ENCODE measurements around the gene RASD1.

The RASD1 gene

DNA sequence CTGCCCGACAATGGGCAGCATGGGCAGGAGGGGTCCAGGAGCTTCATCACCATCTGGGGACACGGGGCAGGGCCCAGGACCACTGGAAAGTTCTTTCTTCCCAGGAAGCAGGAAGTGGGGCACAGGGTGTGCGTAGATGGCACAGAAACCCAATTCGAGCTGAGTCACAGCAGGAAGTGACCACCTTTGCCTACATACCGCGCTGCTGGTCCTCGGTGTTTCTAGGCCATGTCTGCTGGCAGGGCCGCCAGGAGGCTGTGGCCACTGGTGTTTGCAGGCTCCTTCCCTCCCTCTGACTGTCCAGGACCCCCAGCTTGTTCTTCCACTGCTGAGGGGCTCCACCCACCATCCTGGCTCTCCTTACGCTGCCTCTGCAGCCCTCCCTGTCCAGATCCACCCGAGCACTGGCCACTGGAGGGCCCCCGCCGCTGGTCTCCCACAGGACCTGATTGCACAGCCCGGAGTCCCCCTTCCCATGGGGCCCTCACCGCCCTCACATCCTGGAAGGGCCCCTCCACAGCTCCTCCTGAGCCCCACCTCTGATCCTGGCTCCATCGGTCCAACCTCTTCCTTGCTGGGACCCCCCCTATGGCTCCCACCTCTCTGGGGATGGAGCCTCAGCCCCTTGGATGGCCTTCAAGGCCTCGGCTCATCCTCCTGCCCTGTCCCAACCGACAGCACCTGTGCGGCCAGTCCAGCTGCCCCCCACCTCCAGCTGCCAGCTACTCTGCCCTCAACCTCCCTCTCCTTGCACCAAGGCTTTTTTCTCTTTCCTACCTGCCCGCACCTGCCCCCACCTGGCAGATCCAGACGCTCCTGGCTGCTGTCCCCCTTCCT lies 14.5 kb upstream of the RASD1 start:
- no peak for DNase-seq (ENCODE audit: low read depth)

DNA sequence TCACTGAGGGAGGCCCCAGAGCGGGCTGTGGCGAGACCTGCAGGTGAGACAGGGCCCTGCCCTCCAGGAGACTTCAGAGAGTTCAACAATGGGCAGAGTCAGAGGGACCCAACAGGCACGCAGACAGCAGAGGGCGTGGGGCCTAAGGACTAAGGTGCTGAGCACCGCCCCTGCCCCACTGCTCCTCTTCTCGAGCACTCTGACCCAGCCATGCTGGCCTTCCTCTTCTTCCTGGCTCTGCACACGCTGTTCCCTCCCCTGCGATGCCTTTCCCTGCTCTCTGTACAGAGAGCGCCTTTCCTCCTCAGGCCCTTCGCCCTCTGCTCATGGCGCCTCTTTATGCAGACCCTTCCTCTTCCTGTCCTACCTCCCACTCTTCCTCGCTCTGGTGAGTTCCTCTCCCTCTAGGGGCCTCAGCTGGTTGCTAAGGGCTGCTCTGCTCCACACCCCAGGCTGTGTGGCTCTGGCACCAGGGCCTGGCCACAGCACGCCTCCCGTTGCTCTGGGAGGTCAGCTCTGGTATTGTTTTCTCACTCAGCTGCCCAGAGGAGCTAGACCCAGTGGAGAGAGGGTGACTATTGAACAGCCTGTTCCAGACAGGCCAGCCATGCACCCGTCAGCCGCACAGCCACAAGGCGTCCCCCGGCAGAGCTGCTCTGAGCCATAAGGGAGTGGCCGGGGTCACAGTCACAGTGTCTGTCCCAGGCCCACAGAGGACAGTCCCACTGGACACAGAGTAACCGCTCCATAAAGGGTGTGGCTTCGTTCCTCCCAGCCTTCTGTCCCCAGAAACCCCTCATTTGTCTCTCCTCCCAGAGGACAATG lies 13.6 kb upstream of the RASD1 start:
- no peak for DNase-seq (ENCODE audit: low read depth)

DNA sequence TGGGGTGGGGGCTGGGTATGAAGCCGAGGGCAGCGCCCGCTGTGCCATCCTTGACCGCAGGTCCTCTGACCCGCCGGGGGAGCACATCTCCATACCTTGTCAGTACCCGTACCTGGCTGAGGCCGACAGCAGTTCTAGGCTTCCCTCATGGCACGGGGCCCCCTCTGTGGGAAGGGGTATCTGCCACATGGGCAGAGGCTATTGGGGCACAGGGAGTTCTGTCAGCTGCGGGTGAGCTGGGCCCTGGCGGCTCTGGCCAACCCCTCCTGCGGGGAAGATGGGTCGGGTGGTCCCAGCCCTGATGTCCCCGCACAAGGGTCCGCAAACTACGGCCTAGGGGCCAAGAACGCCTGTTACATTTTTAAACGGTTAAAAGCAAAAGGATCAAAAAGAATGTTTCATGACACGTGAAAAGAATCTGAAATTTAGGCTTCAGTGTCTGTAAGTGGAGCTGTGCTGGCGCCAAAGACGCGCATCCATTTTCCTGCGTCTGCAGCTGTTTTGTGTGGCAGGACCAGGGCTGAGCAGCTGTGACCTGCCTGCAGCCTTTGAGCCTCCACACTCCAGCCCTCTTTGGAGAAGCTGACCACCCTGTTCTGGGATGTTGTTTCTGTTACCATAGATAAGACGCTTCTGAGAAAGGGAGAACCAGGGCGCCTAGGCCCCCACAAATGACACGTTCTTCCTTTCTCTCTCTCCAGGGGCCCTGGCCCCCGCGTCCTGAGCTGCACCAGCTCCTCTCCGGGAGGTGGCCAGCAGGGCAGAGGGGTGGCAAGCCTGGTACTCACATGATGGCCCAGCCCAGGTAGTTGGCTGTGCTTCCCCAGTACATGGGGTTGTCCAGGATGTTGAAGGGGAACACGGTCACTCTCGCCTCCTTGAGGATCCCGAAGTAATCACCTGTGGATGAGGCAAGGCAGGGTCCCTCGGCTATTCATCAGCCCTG lies 12.7 kb upstream of the RASD1 start:
- DNase-seq (ENCODE audit: low read depth) = no peak

DNA sequence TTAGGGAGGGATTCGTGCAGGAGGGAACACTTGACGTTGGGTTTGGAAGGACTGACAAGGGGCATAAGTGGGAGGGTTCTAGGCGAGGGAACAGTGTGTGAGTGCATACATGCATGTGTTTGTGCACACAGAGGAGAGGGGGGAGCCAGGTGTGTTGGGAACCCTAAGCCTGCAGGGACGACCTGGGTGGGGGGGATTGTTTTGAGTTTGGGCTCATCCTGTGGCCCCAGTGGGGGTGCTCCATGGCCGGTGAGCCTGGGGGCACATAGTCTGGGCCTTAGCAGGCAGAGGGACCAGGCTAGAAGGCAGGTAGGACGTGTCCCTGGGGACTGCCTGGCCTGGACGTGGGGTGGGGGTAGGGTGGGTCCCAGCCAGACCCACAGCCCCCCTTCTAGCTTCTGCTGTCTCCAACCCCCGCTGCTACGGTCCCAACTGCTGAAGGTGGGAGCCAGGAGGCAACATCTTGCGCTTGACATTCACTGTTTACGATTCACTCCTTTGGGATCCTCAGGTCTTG lies 11.9 kb upstream of the RASD1 start:
- DNase-seq (ENCODE audit: low read depth) = no peak

DNA sequence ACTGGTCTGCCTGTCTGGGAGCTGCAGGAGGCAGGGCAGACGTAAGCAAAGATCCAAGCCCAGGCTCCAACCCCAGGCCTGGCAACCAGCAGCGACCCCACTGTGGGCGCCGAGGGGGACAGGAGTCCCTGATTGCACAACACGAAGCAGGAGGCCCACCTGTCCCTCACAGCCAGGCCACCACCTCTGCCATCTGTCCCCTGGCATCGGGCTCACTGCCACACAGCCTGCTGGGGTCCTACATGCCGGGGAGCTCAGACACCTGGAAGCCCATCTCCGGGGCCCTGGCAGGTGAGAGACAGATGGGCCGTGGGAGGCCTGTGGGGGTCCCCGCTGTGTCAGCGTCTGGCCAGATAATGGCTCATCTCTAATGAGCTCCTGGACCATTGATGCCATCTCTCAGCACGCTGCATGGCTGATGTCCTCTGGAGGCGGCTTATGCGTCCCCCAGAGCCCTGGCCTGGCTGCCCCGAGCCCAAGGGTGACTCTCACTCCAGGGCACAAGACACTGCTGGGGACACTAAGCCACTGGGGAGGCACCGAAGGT lies 11.3 kb upstream of the RASD1 start:
- DNase-seq (ENCODE audit: low read depth) = no peak

DNA sequence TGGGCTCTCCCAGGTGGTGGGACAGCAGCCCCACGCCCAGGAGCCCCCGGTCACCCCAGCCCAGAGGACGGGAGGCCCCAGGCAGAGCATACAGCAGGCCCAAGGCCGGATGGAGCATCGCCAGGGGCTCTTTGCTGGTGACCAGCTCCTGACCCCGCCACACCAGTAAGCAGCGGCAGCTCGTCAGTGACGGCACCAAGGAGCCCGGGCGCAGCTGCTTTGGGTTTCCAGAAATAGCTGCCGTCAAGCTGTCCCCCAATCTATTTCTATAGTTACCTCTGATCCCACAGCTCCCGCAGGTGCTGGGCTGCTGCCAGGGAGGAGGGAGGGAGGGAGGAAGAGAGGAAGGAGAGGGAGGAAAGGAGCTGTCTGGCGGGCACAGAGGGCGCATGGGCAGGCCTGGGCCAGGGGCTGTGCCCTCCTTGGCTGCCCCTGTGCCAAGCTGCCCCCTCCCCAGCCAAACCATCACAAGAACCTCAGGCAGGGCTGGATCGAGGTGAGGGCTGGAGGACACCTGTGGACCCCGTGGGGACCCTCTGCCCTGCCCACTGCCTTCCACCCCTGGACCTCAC lies 10.8 kb upstream of the RASD1 start:
- DNase-seq (ENCODE audit: low read depth) = no peak

DNA sequence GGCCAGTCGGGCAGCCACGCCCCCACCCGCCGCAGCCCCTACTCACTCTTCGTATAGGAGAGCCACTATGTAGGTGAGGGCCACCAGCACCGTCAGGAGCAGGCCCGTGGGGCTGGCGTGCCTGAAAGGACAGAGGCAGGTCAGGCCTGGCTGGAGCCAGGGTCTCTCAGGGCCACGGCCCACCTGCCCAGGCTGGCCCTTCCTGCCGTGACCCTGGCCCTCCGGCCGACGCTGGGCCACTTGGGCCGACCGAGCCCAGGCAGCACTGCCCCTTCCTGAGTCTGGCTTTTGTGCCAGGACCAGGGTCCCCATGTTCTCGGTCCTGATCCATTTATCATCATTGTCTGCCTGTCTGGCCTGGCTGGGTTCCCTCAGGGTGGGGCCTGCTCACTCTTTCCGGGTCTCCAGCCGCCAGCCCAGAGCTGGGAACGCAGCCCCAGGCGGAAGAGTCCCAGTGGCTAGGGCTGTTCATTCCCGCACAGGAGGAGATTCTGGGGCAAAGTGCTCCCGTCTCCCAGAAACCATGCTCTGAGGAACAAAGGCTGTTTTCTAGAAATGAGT lies 10.1 kb upstream of the RASD1 start:
- no peak for DNase-seq (ENCODE audit: low read depth)

DNA sequence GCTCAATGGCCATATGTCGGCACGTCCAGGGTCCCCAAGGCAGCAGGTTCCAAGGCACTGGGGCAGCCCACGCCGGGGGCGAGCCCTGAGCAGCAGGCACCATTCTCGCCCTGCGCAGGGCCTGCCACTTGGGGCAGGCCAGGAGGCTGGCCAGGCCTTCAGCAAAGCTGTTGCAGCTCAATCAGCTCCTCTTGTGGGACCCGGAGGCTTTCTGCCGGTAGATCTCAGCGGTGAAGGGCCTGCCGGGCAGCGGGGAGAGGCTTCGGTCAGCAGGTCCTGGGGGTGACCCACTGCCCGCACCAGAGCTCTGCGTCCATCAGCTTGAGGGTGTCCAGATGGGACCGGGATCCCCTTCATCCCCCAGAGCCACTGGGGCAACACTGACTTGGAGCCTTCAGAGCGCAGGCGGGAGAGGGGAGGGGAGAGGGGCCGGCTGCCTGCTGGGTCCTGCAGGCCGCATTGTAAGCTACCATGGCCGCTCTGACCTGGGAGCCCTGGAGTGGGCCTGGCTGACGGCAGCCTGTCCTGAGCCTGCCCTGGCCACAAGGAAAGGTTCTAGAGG lies 9.5 kb upstream of the RASD1 start:
- DNase-seq (ENCODE audit: low read depth) = no peak

DNA sequence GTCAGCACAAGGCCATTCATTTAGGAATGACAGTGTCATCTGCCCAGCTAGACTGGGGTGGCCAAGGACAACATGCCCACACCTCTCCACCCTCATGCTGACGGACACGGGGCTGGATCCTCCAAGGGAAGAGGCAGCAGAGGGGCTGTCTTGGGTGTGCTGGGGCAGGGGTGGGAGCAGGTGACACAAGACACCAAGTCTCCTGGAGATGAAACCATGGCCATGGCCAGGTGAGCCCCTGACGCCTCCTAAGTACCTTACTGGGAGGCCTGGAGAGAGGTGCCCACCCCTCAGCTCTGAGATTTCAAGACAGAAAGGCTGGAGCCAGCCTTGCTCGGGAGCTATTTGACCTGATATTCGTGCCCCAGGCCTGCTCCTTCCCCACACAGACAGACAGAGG lies 9.0 kb upstream of the RASD1 start:
- no peak for DNase-seq (ENCODE audit: low read depth)

DNA sequence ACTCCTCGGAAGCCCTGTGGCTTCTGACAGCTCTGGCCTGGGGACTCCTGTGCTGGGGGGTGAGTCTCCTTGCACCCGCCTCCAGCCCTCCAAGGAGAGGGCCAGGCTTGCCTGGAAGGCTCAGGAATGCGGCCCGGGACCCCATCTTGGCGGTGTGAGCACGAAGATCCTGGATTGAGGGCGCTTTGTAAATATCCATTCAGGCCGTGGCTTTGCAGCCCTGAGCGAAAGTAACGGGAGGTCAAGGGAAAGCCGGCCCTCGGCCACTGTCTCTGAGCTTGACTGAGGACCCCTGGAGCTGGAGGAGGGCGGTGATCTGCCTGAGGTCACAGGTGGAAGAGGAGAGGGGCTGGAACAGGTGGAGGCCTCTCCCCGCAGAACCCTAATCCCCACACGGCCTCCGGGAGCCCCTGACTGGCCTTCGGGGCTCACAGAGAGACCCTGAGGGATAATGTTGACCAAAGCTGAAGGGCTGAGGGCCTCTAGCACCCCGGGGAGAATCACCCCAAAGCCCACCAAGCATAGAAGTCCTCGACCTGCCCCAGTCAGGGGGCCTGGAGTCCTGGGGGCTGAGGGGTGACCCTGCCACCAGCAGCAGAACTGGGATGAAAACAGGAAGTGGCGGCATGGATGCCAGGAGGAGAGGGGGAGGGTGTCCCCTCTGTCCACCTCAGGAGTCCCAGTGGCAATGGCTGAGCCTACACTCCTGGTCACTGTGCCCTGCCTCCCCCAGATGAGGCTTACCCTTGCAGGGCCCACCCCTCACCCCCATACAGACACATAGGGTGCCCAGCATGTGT lies 8.3 kb upstream of the RASD1 start:
- DNase-seq (ENCODE audit: low read depth) = no peak

DNA sequence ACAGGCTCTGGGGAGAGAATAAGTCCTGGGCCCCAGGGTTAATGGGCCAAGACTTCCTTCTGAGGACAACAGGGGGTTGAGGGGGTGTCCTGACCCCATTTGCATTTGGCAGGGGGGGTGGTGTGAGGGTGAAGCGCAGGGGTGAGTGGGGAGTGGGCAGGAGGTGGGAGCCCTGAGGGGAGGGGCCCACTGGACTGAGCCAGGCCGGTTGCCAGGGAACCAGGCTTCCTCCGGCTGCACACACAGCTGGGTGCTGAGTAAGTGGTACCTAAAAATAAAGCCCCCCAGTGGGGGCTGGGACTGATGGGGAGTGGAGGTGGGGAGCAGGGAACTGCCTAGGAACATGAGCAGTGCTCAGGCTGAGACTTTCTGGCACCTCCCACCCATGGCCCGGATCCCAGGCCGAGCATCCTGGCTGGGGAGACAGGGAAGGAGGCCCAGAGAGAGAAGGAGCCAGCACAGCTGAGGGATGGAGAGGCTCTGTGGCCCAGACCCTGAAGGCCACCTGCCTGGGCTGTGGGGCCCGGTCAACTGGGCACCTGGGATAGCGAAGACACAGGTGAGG lies 7.5 kb upstream of the RASD1 start:
- no peak for DNase-seq (ENCODE audit: low read depth)

DNA sequence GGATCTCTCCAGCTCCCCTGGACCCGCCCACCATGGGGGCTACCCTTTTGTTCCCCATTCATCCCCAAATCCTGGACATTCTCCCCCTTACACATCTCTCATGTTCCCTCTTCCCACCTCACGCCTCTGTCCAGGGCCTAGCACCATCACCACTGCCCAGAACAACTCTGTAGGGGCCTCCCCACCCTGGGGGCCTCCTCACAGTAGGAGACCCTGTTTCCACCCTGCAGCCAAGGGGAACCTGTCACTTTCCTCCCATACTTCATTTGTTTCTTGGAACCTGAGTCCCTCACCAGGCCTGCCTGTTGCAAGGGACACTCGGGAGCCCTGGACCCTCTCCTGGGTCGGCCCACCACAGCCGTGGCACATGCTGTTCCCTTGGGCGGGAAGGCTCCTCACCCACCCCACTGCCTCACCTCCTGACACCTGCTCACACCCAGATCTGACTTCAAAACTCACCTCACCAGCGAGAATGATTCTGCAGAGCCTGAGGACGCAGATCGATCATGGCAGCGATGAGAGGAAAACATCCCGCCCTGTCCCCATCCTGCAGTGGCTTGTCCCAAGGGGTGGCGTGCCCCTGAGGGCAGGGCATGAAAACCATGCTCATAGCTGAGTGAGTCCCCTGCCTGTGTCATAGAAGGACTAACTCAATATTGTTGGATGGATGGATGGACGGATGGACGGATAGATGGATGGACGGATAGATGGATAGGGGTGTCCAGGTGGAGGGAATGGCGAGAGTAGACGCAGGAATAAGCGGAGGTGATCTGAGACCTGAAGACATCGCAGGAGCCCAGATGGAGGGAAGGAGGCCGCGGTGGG lies 6.8 kb upstream of the RASD1 start:
- DNase-seq (ENCODE audit: low read depth) = no peak

DNA sequence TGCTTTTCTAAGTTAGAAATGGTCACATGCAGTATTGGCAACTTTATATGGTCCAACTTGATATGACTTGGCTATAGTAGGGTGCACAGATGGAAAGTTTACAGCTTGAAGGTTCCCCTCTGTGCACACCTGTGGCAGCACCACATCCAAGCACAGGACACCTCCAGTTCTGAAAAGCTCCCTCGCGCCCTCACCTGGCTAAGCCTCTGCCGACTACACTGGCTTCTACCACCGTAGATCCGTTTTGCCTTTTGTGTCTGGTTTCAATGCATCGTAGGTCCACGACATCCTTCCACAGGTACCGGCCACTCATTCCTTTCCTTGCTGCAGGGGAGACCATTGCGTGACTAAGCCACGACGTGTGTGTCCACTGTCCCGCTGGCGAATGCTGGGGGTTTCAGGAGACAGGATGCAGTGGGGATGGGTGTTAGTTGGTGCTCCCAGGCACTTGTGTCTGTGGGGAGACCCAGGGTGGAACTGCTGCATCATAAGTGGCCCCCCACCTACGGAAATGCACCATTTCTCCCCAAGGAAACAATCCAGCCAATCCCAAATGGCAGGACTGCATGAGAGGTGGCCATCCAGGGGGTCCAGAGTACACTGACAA lies 4.9 kb upstream of the RASD1 start:
- no peak for DNase-seq (ENCODE audit: low read depth)

DNA sequence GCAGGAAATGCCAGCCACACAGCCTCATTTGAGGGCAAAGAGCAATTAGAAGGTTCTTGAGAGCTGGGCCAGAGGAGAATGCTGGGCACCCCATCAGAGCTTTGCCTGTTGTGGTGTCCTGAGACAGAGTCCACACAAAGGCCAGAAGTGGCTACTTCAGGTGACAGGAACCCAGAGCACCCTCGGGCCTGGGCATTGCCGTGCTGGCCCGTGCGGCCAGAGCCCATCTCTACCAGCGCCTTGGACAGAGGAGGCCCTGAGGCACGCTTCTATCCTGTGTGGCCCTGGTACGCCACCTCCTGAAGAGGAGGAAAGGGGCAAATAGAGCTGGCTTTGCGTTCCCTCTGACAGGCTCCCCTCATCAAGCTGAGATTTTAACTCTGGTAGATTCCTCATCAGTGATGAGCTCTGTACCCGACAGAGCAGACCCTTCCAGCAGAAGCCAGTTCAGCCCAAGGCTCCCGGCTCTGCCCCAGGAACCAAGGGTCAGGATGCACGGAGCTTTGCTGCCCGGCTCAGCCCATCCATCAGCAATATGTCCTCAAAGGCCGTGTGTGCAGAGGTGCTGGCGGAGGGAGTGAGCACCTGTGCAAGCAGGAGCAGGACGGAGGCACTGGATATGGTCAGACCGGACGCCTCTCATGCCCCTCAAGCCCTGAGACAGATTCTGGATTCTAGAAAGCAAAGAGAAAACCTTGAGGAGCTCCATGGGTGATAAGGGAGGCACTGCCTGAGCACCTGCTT lies 3.4 kb upstream of the RASD1 start:
- no peak for DNase-seq (ENCODE audit: low read depth)

DNA sequence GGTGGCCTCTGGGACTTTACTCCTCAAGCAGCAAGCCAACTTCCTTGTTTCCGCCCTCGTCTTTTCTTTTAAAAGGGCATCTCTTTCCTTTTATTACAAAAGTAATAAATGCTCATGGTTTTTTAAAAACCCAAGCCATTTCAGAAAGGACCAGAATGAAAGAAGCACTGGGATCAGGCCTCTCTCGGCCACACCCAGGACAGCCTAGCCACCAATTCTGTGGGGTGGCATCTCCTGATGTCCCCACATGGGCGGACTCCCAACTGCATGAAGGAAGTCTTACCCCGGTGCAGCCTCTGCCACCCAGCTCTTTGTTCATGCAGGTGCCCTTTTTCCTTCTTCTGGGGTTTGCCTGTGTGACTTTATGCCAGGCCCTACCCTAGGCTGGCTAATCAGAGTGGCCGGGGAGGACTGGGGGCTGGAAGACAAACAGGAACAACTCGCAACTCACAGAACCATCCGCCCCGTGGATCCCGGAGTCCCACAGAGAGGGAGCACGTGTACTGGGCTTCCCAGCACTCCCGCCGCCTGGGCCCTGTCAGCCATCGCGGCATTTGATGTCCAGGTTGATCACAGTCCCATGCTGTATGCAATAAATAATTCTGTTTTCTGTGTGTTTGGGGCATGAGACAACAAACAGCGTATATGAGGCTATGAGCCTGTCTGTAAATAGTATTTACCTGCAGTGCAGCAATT lies 2.6 kb upstream of the RASD1 start:
- DNase-seq (ENCODE audit: low read depth) = no peak

DNA sequence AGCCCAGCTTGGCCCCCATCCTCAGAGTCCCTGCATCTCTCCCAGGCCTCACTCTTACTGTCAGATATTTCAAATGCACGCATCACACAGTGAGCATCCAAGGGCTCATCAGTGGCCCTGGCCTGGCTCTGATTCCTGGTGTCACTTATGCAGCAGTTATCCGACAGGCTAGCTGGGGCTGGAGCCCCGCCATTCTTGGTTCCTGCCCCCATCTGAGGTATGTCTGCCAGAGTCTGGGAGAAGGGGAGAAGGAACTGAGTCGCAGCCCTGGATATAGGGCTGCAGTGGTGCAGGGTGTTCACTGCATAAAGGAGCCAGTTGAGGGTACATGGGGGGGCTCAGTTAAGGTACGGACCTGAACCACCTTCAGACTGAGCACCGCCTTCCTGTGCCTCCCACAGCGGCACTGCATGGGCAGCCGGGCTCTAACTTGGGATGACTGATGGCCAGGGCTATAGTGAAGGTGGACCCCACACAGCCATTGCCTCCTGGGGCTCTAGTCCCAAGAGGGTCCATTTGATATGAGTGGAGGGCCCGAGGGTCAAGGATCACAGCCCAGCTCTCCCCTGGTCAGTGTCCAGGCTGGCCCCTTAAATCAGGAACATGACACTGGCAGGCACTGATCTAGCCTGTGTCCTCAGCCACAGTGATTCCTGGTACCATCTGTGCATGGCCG lies 1.8 kb upstream of the RASD1 start:
- no peak for DNase-seq (ENCODE audit: low read depth)
